A549 (cell line): ENCODE data around the gene ARHGEF4. TPM values are rescaled to one million over a fixed set of nuclear protein-coding genes. Genes with fewer than 3 reads are reported as not detected.

Source experiments
- ATAC-seq, 2 experiments: fragments of 200-7000 bp in 1 of 2; fragments of >200 bp in 1 of 2; cut with Nextera tagmentation in 1 of 2; cut with Tn5 transposase in 1 of 2; 3 replicates each; pipeline versions ENCODE4 v1.8.0 to v1.9.1; 2018 to 2020; ENCODE audit warnings: mild to moderate bottlenecking in 1 of 2, moderate library complexity in 1 of 2
- CTCF ChIA-PET: fragments of 300-600 bp; sonication (Branson Sonifier 250); formaldehyde crosslinking; extraction: SDS; loops from one replicate; lab custom pipeline; 2021; ENCODE audit warnings: antibody characterized with exemption, inconsistent platforms; lab: Yijun Ruan, JAX
- POLR2A ChIA-PET: fragments of 350-600 bp; formaldehyde crosslinking; extraction: SDS; loops from one replicate; lab custom pipeline; 2021; ENCODE audit warnings: antibody characterized with exemption, inconsistent platforms; lab: Yijun Ruan, JAX
- DNase-seq, 2 experiments: peaks; one replicate each; pipeline versions ENCODE4 v3.0.0 to v3.0.0-alpha.2; 2011 to 2016; ENCODE audit warnings: low read depth in 1 of 2, low spot score in 1 of 2
- FAIRE-seq: peaks from 2 replicates; lab custom pipeline; 2011; peaks lifted over from hg19 to GRCh38; lab: Jason Lieb, UNC
- H3K27ac ChIP-seq, 2 experiments: fragments of >200 bp; sonication (Bioruptor Twin); formaldehyde crosslinking; 3 replicates each; pipeline ENCODE4 v1.5.1; 2016 to 2017
- H3K4me1 ChIP-seq: fragments of >200 bp; sonication (Bioruptor Twin); formaldehyde crosslinking; 3 replicates; pipeline ENCODE4 v1.6.1; 2016
- H3K4me2 ChIP-seq: fragments of >200 bp; sonication (Bioruptor Twin); formaldehyde crosslinking; 3 replicates; pipeline ENCODE4 v1.6.1; 2016
- H3K4me3 ChIP-seq: fragments of >200 bp; sonication (Bioruptor Twin); formaldehyde crosslinking; 3 replicates; pipeline ENCODE4 v1.5.1; 2016
- H3K9me3 ChIP-seq: fragments of >200 bp; sonication (Bioruptor Twin); formaldehyde crosslinking; 3 replicates; pipeline ENCODE4 v1.6.1; 2016
- CBX2 ChIP-seq: fragments of 200-600 bp; sonication (generic); IDR thresholded peaks from 2 replicates; pipeline ENCODE4 v1.6.1; 2016; ENCODE audit warnings: low read depth, mild to moderate bottlenecking, borderline replicate concordance
- CHD2 ChIP-seq: fragments of 150-350 bp; IDR thresholded peaks from 2 replicates; pipeline ENCODE4 v1.6.1; 2014; ENCODE audit warnings: low read length; ENCODE audit not compliant: partially characterized antibody
- CHD4 ChIP-seq: fragments of 200-600 bp; sonication (generic); IDR thresholded peaks from 2 replicates; pipeline ENCODE4 v1.6.1; 2016; ENCODE audit warnings: antibody characterized with exemption, mild to moderate bottlenecking, borderline replicate concordance
- EHMT2 ChIP-seq: fragments of 200-600 bp; sonication (generic); IDR thresholded peaks from 2 replicates; pipeline ENCODE4 v1.6.1; 2016; ENCODE audit warnings: antibody characterized with exemption, low read depth, mild to moderate bottlenecking, moderate library complexity
- EP300 ChIP-seq, 2 experiments: fragments of >200 bp; sonication (Bioruptor Twin); formaldehyde crosslinking; IDR thresholded peaks; 2 replicates in 1 of 2; 3 replicates in 1 of 2; pipeline ENCODE4 v1.6.1; 2016 to 2017
- GATA3 ChIP-seq: IDR thresholded peaks from 2 replicates; pipeline ENCODE4 v1.6.1; 2012; ENCODE audit warnings: borderline replicate concordance
- HOXA7 ChIP-seq: fragments of 250-450 bp; sonication (Bioruptor Pico); IDR thresholded peaks from 2 replicates; pipeline ENCODE4 v1.5.0; 2020; ENCODE audit warnings: mild to moderate bottlenecking, moderate library complexity
- HOXB13 ChIP-seq: fragments of 250-450 bp; sonication (Bioruptor Pico); IDR thresholded peaks from 2 replicates; pipeline ENCODE4 v1.5.0; 2020; ENCODE audit warnings: low read depth, mild to moderate bottlenecking, moderate library complexity
- JUNB ChIP-seq: fragments of >200 bp; sonication (Bioruptor Twin); formaldehyde crosslinking; IDR thresholded peaks from 2 replicates; pipeline ENCODE4 v1.6.1; 2016
- KDM1A ChIP-seq: fragments of 200-600 bp; sonication (generic); IDR thresholded peaks from 2 replicates; pipeline ENCODE4 v1.6.1; 2016; ENCODE audit warnings: low read depth, mild to moderate bottlenecking
- MAFK ChIP-seq: fragments of 450-650 bp; IDR thresholded peaks from 2 replicates; pipeline ENCODE4 v1.6.1; 2014; ENCODE audit not compliant: partially characterized antibody
- REST ChIP-seq: fragments of 200-600 bp; sonication (generic); IDR thresholded peaks from 2 replicates; pipeline ENCODE4 v1.6.1; 2016; ENCODE audit warnings: antibody characterized with exemption, mild to moderate bottlenecking, moderate library complexity
- RFX5 ChIP-seq: fragments of 450-650 bp; IDR thresholded peaks from 2 replicates; pipeline ENCODE4 v1.7.1; 2014; ENCODE audit warnings: antibody characterized with exemption, mild to moderate bottlenecking, moderate library complexity
- RNF2 ChIP-seq: fragments of 200-600 bp; sonication (generic); IDR thresholded peaks from 2 replicates; pipeline ENCODE4 v1.6.1; 2016; ENCODE audit warnings: low read depth, mild to moderate bottlenecking, antibody characterized with exemption, moderate library complexity, borderline replicate concordance
- ZC3H11A ChIP-seq: fragments of 450-650 bp; IDR thresholded peaks from 2 replicates; pipeline ENCODE4 v1.6.1; 2014; ENCODE audit warnings: antibody characterized with exemption, mild to moderate bottlenecking
- ZNF302 ChIP-seq: fragments of 250-450 bp; sonication (Bioruptor Pico); IDR thresholded peaks from 2 replicates; pipeline ENCODE4 v1.9.0; 2021; ENCODE audit warnings: inconsistent platforms, mild to moderate bottlenecking, moderate library complexity
- WGBS: methylation state at CpG from one replicate; pipeline ENCODE4 v1.1.6; 2017; ENCODE audit errors: missing lambda C conversion rate; 5-methylcytosine and 5-hydroxymethylcytosine counted together
- polyA plus RNA-seq, 4 experiments: library from polyadenylated mRNA; depleted of rRNA in 3 of 4; stranded (reverse); fragments of >200 nt; fragmentation: RNase III in 1 of 4; extraction: RNeasy Plus Mini Kit Qiagen cat#74134 plus additional on column Dnase treatment in 1 of 4; gene quantifications; 2 replicates in 3 of 4; 3 replicates in 1 of 4; pipeline ENCODE4 v1.2.3, GENCODE V29; 2011 to 2017

The ARHGEF4 gene
- polyA plus RNA-seq, 2 of the 4 experiments (the other 2 are of a cell fraction), result 1.00 to 2.1 TPM

GRCh38 chr2:130843321-130843985, 6.7 kb downstream of the ARHGEF4 start:
- TF ChIP-seq RFX5 (no peak), EP300 (IDR thresholded peaks at IDR 0.05) (no peak), GATA3 (no peak), EHMT2 (no peak), CBX2 (no peak)
- Histone ChIP-seq H3K4me1 (no peaks in the 10 kb centered on the region), H3K9me3 (no peaks in the 10 kb centered on the region), H3K4me3 (no peak overlapping the region), H3K4me2 (no peak overlapping the region), H3K27ac (no peak overlapping the region)
- WGBS, result 61% methylated on average over 11 of the region's 12 CpGs
- ATAC-seq (no peak), DNase-seq (no peak), FAIRE-seq (no peak)
- ChIA-PET CTCF (interaction anchor here (1.1 to 3.9 kb wide), 5 partner anchors 26 to 46 kb away, joined by 3 to 13 read pairs (median 5); no protein-coding TSS in a partner anchor), POLR2A (interaction anchor here (0.5 kb wide), 1 partner anchor 19 kb away, joined by 3 read pairs; no protein-coding TSS in a partner anchor)

GRCh38 chr2:130844161-130844560, 7.4 kb downstream of the ARHGEF4 start:
- Histone ChIP-seq H3K27ac (no peak overlapping the region), H3K4me2 (no peak overlapping the region), H3K4me1 (no peaks in the 10 kb centered on the region), H3K4me3 (no peak overlapping the region), H3K9me3 (no peaks in the 10 kb centered on the region)
- ChIA-PET POLR2A (no interaction called here), CTCF (interaction anchor here (1.0 to 3.9 kb wide), 4 partner anchors 26 to 47 kb away, joined by 3 to 13 read pairs (median 4); no protein-coding TSS in a partner anchor)
- WGBS, result 78% methylated on average over 8 of the region's 10 CpGs
- ATAC-seq (no peak), FAIRE-seq (no peak), DNase-seq (no peak)
- TF ChIP-seq KDM1A (no peak), HOXB13 (CRISPR knock-in tag) (no peak), RNF2 (no peak), CHD4 (no peak), MAFK (no peak), HOXA7 (CRISPR knock-in tag) (no peak), ZNF302 (CRISPR knock-in tag) (no peak), REST (no peak), EP300 (IDR thresholded peaks at IDR 0.05) (no peak), JUNB (no peak)

GRCh38 chr2:130845505-130846085, 8.9 kb downstream of the ARHGEF4 start:
- H3K9me3 ChIP-seq, result no peaks in the 10 kb centered on the region
- no peak overlapping the region for H3K4me2 ChIP-seq
- no peaks in the 10 kb centered on the region for H3K4me1 ChIP-seq
- CTCF ChIA-PET, result interaction anchor here (3.9 kb wide), 1 partner anchor 28 kb away, joined by 13 read pairs; no protein-coding TSS in a partner anchor
- ATAC-seq, result no peak
- 90% methylated on average over 12 of the region's 13 CpGs for WGBS
- no peak for DNase-seq
- no peak overlapping the region for H3K4me3 ChIP-seq
- H3K27ac ChIP-seq, result no peak overlapping the region
- POLR2A ChIA-PET, result no interaction called here
- TF ChIP-seq JUNB (no peak), ZC3H11A (no peak), CHD2 (no peak)
- FAIRE-seq, result no peak
